Hematopoietic multipotent progenitor cell treated with erythropoietin and hydrocortisone succinate and interleukin-3 and kit ligand, for 15 days (in vitro differentiated cells): ENCODE measurements around the gene ANKRD13C.

ENCODE experiments used
- DNase-seq: peaks from one replicate; pipeline ENCODE4 v3.0.0-alpha.2; 2015; ENCODE audit warnings: low spot score

The ANKRD13C gene

DNA sequence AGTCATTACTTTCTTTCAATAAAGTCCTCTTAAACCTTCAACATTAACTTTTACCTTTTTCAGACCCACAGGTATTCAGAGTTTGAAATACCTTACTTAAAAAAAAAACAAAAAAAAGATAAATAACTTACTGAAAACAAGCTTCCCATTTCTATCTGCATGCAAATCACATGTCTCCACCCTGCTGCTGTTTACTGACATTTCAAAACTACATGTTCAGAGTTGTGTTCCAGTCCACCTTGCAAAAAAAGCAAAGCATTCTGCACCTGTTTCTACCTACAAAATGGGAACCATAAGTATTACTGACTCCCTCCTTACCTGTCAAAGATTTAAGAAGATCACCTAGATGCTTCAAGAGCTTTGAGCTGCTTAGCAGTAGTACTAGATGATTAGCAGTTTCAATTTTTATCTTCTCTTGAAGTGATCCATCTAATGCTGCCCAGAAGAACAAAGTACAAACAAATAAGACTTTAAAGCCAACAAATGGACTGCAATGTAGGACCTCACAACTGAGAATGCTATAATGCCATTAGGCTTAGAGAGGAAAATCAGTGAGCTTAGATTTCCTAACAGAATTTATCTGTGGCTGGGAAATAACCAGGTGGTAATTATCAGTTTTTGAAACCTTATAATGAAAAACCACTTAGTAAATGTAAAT, 61.2 kb downstream of the ANKRD13C start:
- no peak for DNase-seq

DNA sequence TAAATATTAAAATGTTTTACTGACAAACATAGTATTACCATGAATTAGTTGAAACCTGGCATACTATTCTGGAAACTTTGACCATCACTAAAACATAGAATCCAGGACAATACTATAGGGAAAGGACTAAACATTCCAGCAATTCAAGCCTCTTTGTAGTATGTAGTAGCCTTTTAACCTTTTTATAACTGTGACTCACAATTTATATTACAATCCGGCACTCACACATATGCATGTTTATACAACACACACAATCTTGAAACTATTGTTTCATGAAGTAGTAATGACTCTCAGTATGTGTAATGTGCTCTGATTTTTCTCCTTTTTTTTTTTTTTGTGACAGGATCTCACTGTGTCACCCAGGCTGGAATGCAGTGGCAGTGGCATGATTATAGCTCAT, 64.3 kb downstream of the ANKRD13C start:
- DNase-seq: no peak

DNA sequence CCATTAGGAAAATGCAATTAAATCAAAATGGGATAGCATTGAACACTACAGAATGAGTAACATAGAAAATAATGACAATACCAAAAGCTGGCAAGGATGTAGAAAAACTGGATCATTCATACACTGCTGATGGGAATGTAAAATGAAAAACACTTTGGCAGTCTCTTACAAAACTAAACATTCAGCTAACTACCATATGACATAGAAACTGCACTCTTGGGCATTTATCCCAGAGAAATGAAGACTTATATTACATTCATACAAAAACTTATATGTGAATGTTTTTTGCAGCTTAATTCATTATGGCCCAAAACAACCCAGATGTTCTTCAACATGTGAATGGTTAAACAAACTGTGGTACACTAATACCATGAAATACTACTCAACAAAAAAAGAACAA, 66.4 kb downstream of the ANKRD13C start:
- DNase-seq: no peak

DNA sequence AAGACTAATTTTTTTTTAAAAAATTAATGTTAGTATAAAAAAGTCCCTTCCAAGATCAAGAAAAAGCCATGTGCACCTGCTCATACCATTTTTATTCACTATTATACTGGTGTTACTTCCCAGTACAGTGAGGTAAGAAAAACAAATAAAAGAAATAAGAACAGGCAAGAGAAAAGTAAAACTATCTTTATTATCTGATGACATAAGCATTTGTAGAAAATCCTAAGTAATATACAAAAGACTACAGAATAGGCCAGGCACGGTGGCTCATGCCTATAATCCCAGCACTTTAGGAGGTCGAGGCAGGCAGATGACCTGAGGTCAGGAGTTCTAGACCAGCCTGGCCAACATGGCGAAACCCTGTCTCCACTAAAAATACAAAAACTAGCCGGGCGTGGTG, 68.1 kb downstream of the ANKRD13C start:
- DNase-seq: no peak

DNA sequence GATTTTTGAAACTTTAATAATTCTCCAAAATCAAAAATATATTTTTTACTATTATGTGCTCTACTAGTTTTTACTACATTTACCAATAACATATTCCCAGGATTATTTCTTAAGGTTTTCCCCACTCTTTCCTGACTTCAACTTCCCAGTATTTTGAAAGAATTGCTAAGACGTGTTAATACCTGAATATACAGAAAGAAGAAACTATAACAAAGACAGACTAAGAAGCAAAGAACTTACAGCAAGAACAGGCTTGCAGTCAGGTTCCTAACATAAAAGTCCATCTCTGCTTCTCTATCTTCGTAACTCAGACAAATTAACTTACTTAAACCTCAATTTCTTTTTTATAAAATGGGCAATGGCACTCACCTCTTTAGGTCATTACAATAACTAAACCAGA, 70.2 kb downstream of the ANKRD13C start:
- DNase-seq: no peak

DNA sequence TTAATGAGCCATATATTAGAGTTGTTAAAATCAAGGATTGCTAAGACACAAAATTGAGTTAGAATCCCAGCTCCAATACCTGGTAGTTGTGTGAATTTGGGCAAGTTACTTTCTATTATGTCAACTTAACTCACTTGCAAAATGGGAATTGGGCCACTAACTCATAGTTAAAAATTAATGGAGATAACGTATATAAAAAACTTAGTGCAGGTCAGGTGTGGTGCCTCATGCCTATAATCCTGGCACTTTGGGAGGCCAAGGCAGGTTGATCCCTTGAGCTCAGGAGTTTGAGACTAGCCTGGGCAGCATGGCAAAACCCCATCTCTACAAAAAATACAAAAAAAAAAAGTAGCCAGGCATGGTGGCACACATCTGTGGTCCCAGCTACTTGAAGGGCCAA, 75.8 kb downstream of the ANKRD13C start:
- DNase-seq: no peak

DNA sequence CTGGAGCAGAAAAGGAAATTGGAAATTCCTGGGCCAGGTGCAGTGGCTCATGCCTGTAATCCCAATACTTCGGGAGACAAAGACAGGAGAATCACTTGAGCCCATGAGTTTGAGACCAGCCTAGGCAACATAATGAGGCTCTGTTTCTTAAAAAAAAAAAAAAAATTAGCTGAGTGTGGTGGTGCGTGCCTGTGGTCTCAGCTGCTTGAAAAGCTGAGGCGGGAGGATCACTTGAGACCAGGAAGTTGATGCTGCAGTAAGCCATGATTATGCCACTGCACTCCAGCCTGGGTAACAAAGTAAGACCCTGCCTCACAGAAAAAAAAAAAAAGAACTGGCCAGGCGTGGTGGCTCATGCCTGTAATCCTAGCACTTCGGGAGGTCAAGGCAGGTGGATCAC, 76.6 kb downstream of the ANKRD13C start:
- DNase-seq: no peak

DNA sequence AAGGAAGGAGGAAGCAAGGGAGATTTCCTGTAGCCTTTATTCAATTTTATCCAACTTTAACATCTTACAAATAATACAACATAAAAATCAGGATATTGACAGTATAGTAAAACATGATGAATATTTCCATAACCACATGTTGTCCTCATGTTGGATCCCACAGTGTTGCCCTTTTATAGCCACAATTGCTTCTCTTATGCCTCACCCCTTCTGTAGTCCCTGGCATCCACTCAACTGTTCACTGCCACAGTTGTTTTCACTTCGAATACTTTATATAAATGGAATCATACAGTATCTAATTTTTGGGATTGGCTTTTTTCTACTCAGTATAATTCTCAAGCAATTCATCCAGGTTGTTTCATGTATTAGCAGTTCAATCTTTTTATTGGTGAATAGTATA, 88.6 kb downstream of the ANKRD13C start:
- DNase-seq: no peak

DNA sequence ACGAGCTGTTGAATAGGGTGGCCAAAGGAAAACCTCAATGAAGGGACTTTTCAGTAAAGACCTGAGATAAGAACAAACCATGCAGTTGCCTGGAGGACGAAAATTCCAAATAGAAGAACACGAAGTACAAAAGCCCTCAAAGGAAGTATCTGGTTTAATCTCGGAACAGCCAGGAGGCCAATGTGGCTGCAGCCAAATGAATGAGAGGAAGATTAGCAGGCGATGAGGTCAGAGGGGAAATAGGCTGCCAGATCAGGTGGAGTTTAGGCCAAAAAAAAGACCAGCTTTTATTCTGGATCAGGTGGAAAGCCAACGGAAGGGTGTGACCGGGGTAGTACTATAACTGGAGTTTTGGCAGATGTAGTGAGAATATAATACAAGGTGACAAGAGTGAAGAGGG, 89.7 kb downstream of the ANKRD13C start:
- no peak for DNase-seq

DNA sequence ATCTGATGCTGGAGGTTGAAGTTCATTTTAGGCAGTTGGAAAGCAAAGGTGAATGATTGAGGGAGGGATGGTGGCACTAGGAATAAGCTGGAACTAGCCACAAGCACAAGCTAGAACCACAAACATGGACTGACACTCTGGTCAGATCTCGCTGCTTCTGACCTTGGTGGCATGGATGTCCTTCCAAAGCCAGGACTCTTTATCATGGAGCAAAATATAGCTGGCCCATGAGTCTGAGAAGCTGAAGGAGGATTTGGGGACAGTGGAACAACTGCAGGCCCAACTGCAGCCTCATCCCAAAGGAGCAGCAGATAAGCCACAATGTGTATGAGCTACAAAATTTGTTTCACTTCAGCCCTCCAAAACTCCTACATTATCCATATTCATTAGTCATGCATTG, 97.9 kb downstream of the ANKRD13C start:
- DNase-seq: no peak

DNA sequence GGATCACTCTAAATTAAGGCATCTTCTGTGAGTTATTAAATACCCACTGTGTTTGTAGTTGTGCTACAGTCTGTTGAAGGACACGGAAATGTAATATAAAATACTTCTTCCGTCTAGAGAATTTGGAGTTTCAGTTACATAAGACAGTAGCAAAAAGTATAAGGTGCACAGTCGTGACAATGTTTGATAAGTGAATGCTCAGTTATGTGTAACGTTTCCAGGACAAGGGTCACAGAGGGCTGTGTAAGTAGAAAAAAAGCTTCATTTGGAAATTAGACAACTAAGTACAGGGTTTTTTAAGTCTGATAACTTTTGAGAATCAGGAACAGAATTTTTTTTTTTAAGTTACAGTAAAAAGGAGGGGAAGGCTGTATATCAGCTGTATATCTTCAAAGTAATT, 105.8 kb downstream of the ANKRD13C start:
- DNase-seq: no peak

DNA sequence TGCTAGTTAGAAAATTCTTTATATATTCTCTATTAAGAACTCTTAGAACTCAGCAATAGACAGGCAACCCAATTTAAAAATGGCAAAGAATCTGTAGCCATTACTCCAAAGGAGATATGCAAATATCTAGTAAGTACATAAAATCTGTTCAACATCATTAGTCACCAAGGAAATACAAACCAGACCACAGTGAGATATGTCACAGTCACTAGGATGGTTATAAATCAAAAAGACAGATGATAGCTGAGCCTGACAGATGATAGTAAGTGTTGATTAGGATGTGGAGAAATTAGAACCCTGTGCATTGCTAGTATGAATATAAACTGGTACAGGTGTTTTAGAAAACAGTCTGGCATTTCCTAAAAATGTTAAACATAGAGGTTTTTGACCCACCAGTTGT, 106.8 kb downstream of the ANKRD13C start:
- DNase-seq: no peak

DNA sequence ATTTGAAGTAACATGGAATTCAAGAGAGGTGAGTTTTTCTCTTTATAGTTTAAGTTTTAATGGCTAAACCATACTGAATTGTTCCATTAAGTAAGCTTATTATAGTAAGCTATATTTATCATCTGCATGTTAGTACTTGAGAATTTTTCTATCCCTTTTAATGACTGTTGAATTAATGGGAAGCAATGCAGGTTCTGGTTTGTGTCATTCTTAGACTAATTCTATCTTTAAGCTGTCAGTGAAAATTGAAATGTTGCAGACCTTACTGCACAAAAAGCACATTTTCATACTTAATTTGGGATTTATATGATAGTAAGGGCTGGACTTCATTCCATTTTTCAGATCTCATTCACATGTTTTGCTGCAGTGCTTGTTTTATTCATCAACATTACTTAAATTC, 107.4 kb downstream of the ANKRD13C start:
- DNase-seq: no peak

DNA sequence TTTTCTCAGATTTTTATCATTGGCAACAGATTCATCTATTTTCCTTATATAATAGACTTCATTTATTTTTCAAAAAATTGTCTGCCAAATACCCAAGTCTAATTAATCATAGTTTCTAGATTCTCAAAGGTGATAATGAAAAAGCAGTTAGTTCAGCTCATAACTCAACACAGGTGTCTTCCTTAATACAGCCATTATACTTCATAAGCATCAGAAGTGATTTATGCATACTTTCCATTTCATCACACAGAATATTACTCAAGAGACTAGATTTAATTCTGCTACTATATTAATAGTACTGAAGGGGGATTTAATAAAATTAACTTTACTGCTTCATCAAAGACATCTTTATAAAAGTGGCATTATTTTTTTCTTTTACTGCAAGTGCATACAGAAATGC, 114.6 kb downstream of the ANKRD13C start:
- DNase-seq: no peak

DNA sequence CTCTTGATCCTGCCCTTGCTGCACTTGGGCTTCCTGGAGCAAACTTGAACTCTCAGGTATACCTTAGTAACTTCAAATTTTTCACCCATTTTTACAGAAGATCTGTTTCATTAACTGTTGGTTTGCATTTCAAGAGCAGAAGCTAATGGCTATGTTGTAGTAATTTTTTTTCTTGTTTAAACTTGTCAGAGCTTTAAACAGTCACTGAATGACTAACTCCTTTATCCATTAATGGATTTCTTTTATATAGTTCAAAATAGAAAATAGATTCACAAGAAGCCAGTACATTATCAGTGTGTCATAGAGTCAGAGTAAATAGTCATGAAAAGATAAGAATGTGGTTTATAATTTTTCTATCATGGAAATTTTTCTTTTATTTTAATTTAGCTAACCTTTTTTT, 119.8 kb downstream of the ANKRD13C start:
- no peak for DNase-seq

DNA sequence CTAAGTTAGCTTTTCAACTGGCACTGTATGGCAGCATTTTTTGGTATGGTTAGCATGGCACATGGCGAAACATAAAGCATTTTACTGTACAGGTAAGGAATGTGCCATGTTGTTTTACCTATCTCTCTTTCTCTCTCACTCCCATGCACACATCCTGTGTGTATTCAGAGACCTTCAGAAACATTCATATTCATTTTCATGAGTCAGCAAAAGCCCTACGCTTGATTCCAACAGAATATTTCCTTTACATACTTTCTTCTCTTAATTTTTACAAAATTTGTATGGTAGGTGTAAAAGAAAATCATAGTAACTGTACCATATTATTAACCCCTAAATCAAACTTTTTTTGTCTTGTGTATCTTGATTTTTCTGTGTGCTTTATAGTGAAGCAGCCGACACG, 123.0 kb downstream of the ANKRD13C start:
- DNase-seq: no peak

DNA sequence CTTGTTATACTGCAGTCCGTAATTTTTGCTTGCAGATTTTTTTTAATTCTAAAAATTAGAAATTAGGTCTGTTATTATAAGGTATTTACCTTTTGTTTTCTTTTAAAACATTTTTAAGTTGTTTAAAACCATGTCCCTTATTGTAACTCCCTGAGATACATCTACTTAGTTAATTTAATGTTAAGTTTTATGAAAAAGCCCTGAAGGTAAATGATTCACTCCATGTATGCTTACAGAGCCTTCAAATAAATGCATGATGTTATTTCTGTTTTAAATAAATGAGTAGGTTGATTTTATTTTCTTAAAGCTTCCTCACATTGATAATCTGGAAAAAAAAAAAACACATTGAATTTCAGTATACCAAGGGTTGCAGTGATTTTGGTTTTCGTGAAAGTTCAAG, 125.9 kb downstream of the ANKRD13C start:
- DNase-seq: no peak

DNA sequence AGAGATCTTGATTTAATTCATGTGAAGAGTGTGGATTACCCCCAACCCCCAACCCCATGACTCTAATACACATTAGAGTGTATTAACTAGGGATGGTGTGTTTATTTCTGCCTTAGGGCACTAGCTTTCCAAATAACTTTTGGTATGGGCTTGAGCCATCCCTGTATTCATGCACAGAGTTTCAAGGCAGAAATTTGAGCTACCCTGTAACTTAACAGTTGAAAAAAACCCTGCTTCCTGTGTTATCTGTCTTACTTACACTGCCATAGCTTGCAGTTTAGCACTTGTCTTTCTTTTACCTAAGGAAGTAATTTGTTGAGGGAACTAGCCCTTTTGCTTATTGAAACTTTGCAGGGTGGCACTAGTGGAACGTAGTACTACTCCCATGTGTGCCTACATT, 127.1 kb downstream of the ANKRD13C start:
- DNase-seq: no peak

DNA sequence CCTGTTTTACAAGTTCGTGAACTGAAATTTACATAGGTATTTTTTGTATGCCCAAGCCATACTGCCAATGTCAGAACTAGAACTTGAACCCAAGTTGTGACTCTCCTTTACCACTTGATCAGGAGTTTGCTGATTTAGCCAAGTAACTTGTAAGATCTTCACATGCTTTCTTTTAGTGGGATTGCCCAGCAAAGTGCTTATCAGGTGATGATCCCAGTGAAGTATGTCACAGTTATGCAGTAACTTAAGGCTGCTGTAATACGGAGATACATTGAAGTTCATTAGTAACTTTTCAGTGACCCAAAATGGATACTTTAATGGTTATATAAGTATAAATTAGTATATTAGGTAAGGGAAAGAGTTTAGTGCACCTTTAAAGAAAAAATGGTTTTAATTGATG, 129.6 kb downstream of the ANKRD13C start:
- no peak for DNase-seq

DNA sequence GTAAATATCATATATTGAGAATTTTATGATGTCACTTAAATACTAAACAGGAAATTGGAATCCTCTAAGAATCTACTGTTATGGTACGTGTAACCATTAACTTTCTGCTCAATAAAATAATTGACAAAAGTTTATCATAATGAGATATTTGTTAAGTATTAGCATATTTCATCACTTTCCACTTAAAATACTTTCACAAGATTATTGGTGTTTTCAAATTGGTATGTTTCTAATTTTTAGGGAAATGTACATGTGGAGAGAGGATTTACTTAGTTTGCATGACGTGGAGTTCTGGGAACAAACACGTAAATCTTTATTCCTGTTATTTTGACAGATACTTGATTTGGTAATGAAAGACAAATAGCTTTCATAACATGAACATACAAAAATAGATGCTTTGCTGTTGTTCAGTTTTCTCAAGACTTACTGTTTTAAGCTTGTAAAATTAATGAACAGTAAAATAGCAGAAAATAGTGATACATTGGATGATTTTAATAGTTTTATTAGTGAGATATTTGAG, 131.7 kb downstream of the ANKRD13C start:
- no peak for DNase-seq

DNA sequence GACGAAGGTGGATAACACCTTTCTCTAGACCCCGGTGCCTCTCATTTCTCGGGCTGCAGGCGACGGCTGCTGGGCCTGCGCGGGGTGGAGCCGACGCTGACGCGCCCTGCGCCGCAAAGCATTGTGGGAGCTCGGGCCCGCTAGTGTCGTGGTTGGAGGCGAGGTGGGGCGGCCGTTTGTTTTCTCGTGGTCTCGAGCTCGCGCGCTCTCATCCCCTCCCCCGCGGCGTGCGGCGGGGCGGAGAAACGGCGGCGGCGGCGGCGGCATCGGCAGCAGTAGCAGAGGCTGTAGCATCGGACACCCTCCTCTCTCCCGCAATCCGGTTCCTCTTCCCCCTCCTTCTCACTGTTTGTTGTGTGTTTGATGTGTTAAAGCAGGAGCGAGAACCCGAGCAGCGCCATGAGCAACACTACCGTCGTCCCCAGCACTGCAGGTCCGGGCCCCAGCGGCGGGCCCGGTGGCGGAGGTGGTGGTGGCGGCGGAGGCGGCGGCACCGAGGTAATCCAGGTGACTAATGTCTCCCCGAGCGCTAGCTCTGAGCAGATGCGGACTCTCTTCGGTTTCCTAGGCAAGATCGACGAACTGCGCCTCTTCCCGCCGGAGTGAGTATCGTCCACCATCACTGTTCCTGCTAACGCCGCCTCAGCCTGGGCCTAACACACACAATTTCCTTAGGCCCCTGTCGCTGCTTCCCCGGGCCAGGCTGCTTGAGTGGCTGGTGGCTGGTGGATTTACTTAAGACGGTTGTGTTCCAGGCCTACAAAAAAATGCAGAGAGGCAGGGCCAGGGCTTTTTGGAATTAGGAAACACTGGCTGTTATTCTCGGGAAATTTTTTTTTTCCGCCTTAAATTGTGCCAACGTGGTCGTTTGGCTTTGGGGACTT, 133.0 kb downstream of the ANKRD13C start, which contains the start of gene SRSF11:
TSS of gene SRSF11 (plus strand) at position 143 of the 884 bp plus-strand sequence. CDS start at position 400, 257 bp downstream.
- DNase-seq: peak; percentile 94

DNA sequence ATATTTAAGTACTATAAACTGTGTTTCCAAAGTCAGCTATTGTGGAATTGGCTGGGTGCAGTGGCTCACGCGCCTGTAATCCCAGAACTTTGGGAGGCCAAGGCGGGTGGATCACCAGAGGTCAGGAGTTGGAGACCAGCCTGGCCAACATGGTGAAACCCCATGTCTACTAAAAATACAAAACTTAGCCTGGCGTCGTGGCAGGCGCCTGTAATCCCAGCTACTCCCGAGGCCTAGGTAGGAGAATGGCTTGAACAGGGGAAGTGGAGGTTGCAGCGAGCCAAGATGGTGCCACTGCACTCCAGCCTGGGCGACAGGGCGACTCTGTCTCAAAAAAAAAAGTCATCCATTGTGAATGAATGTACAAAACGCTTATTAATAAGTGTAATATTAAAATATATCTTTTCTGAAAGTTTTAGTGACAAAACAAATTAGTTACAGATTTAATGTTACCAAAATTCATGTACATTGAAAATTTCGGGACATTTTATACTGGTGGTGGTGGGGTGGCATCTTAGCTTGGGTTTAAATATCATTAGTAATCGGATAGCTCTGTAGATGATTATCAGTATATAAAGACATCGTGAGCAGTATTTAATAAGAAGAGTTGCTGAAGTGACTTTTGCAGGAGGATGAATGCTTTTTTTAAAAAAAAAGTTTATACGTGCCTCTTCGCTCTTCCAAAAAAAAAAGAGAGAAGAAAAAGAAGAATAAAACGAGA, 133.8 kb downstream of the ANKRD13C start:
- DNase-seq: no peak

DNA sequence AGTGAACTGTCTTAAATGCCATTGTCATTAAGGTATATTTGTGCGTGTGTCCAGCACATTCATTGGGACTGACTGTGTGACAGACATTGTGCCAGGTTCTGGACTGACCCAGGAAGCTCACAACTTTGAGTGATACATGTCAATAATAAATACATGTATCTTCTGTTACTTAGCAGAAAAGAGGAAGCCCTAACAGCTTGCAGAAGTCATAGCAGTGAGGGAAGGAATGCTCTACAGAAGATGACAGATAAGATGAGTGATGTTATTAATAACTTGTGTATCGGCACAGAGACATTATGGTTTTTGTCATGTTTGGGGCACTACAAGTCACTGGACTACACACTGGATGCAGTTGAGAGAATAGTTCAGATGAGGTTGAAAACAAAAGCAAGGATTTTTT, 134.5 kb downstream of the ANKRD13C start:
- DNase-seq: no peak
